H9 (cell line): ENCODE data around the gene ZNF653. TPM values are rescaled to one million over a fixed set of nuclear protein-coding genes. Genes with fewer than 3 reads are reported as not detected.

ENCODE experiments used
- DNase-seq: peaks from one replicate; pipeline ENCODE4 v3.0.0-alpha.2; 2017
- H2AFZ ChIP-seq: one replicate; pipeline ENCODE4 v1.6.1; 2013; ENCODE audit warnings: mild to moderate bottlenecking, low read length, control low read depth, moderate library complexity
- H2AK5ac ChIP-seq: 2 replicates; pipeline ENCODE4 v1.6.1; 2013; ENCODE audit warnings: low read length, control low read depth, mixed read lengths; ENCODE audit not compliant: insufficient read length
- H2BK120ac ChIP-seq: one replicate; pipeline ENCODE4 v1.6.1; 2013; ENCODE audit warnings: low read depth, mild to moderate bottlenecking, low read length, control low read depth, inconsistent platforms; ENCODE audit not compliant: poor library complexity, severe bottlenecking
- H2BK12ac ChIP-seq: 2 replicates; pipeline ENCODE4 v1.6.1; 2013; ENCODE audit warnings: low read length, control low read depth, mixed read lengths, low read depth; ENCODE audit not compliant: insufficient read length
- H2BK15ac ChIP-seq: 2 replicates; pipeline ENCODE4 v1.6.1; 2013; ENCODE audit warnings: low read depth, low read length, control low read depth
- H2BK20ac ChIP-seq: one replicate; pipeline ENCODE4 v1.6.1; 2013; ENCODE audit warnings: low read depth, mild to moderate bottlenecking, low read length, control low read depth, inconsistent platforms; ENCODE audit not compliant: poor library complexity, severe bottlenecking
- H2BK5ac ChIP-seq: 2 replicates; pipeline ENCODE4 v1.6.1; 2013; ENCODE audit warnings: low read length, control low read depth, mixed read lengths; ENCODE audit not compliant: insufficient read length
- H3K14ac ChIP-seq: 2 replicates; pipeline ENCODE4 v1.6.1; 2013; ENCODE audit warnings: low read length, control low read depth; ENCODE audit not compliant: insufficient read depth
- H3K18ac ChIP-seq: 2 replicates; pipeline ENCODE4 v1.6.1; 2013; ENCODE audit warnings: low read depth, mild to moderate bottlenecking, mixed read lengths, low read length, control low read depth; ENCODE audit not compliant: insufficient read length
- H3K23ac ChIP-seq: 2 replicates; pipeline ENCODE4 v1.6.1; 2013; ENCODE audit warnings: low read length, control low read depth, mixed read lengths, low read depth; ENCODE audit not compliant: insufficient read length
- H3K23me2 ChIP-seq: 2 replicates; pipeline ENCODE4 v1.6.1; 2013; ENCODE audit warnings: low read depth, mild to moderate bottlenecking, mixed read lengths, low read length, control low read depth; ENCODE audit not compliant: insufficient read length, poor library complexity, severe bottlenecking
- H3K27ac ChIP-seq: 2 replicates; pipeline ENCODE4 v1.5.1; 2013; ENCODE audit warnings: low read length, control low read depth, mixed read lengths, low read depth; ENCODE audit not compliant: insufficient read length
- H3K27me3 ChIP-seq: 2 replicates; pipeline ENCODE4 v1.6.1; 2013; ENCODE audit warnings: low read length, control low read depth, inconsistent platforms; ENCODE audit not compliant: insufficient read depth
- H3K4ac ChIP-seq: 2 replicates; pipeline ENCODE4 v1.6.1; 2013; ENCODE audit warnings: low read depth, mild to moderate bottlenecking, control low read depth, inconsistent platforms, low read length, moderate library complexity
- H3K4me1 ChIP-seq: 2 replicates; pipeline ENCODE4 v1.6.1; 2013; ENCODE audit warnings: low read length, control low read depth, inconsistent platforms; ENCODE audit not compliant: insufficient read depth
- H3K4me2 ChIP-seq: 2 replicates; pipeline ENCODE4 v1.6.1; 2013; ENCODE audit warnings: low read length, control low read depth, mixed read lengths; ENCODE audit not compliant: insufficient read length, insufficient read depth
- H3K56ac ChIP-seq: 2 replicates; pipeline ENCODE4 v1.6.1; 2013; ENCODE audit warnings: low read depth, mild to moderate bottlenecking, mixed read lengths, low read length, control low read depth; ENCODE audit not compliant: insufficient read length
- H3K79me1 ChIP-seq: 2 replicates; pipeline ENCODE4 v1.6.1; 2013; ENCODE audit warnings: low read depth, mild to moderate bottlenecking, moderate library complexity, low read length, control low read depth, inconsistent platforms; ENCODE audit not compliant: insufficient read depth, poor library complexity, severe bottlenecking
- H3K79me2 ChIP-seq: 2 replicates; pipeline ENCODE4 v1.6.1; 2013; ENCODE audit warnings: low read length, control low read depth, inconsistent platforms; ENCODE audit not compliant: insufficient read depth
- H3K9ac ChIP-seq: 2 replicates; pipeline ENCODE4 v1.6.1; 2013; ENCODE audit warnings: low read length, control low read depth, mixed read lengths; ENCODE audit not compliant: insufficient read length; ENCODE audit errors: extremely low read depth
- H3K9me3 ChIP-seq: one replicate; pipeline ENCODE4 v1.6.1; 2013; ENCODE audit warnings: low read depth, low read length, inconsistent platforms; ENCODE audit not compliant: control insufficient read depth
- H3T11ph ChIP-seq: one replicate; pipeline ENCODE4 v1.6.1; 2013; ENCODE audit warnings: mild to moderate bottlenecking, low read length, control low read depth, inconsistent platforms
- H4K20me1 ChIP-seq: one replicate; pipeline ENCODE4 v1.6.1; 2013; ENCODE audit not compliant: control insufficient read depth, insufficient read length, insufficient read depth
- H4K5ac ChIP-seq: 2 replicates; pipeline ENCODE4 v1.6.1; 2013; ENCODE audit warnings: low read depth, mild to moderate bottlenecking, mixed read lengths, low read length, control low read depth; ENCODE audit not compliant: insufficient read length
- H4K8ac ChIP-seq: replicated peaks from 2 replicates; pipeline ENCODE4 v1.6.1; 2013; ENCODE audit warnings: low read length, control low read depth, mixed read lengths, low read depth; ENCODE audit not compliant: insufficient read length
- H4K91ac ChIP-seq: 2 replicates; pipeline ENCODE4 v1.6.1; 2013; ENCODE audit warnings: low read depth, mild to moderate bottlenecking, moderate library complexity, mixed read lengths, low read length, control low read depth; ENCODE audit not compliant: insufficient read length
- H3K27ac Mint-ChIP-seq, 3 experiments: 2 replicates in 2 of 3; 3 replicates in 1 of 3; pipeline ENCODE4 v1.8.0; 2020 to 2021; ENCODE audit warnings: mixed read lengths in 3 of 3, mild to moderate bottlenecking in 1 of 3, moderate library complexity in 1 of 3
- H3K27me3 Mint-ChIP-seq: 2 replicates; pipeline ENCODE4 v1.8.0; 2021; ENCODE audit warnings: low read depth, mild to moderate bottlenecking, moderate library complexity, mixed read lengths
- H3K36me3 Mint-ChIP-seq, 3 experiments: 2 replicates in 2 of 3; 3 replicates in 1 of 3; pipeline ENCODE4 v1.8.0; 2020 to 2021; ENCODE audit warnings: low read depth in 3 of 3, mixed read lengths in 3 of 3; ENCODE audit not compliant: insufficient read depth in 1 of 3
- H3K4me1 Mint-ChIP-seq, 2 experiments: 2 replicates each; pipeline ENCODE4 v1.8.0; 2020; ENCODE audit warnings: mixed read lengths in 2 of 2
- H3K4me3 Mint-ChIP-seq, 2 experiments: 2 replicates in 1 of 2; 3 replicates in 1 of 2; pipeline ENCODE4 v1.8.0; 2020 to 2021; ENCODE audit warnings: mild to moderate bottlenecking in 2 of 2, mixed read lengths in 2 of 2, moderate library complexity in 1 of 2
- H3K9me3 Mint-ChIP-seq, 2 experiments: 2 replicates in 1 of 2; 3 replicates in 1 of 2; pipeline ENCODE4 v1.8.0; 2020; ENCODE audit warnings: mild to moderate bottlenecking in 2 of 2, mixed read lengths in 2 of 2, moderate library complexity in 1 of 2
- CTCF ChIP-seq: fragments of 200-600 bp; sonication (generic); conservative IDR thresholded peaks from 3 replicates; pipeline ENCODE4 v1.8.0; 2021; ENCODE audit warnings: antibody characterized with exemption, mild to moderate bottlenecking
- WGBS: extraction: QIAGEN DNeasy Blood & Tissue Kit; methylation state at CpG from one replicate; pipeline ENCODE4 v1.1.7; 2013; ENCODE audit warnings: missing lambda C conversion rate, low lambda C conversion rate, mixed read lengths; ENCODE audit not compliant: insufficient read length; ENCODE audit errors: extremely low coverage; 5-methylcytosine and 5-hydroxymethylcytosine counted together
- total RNA-seq: library from RNA; stranded (reverse); gene quantifications from 2 replicates; pipeline ENCODE4 v1.2.1, GENCODE V29; 2021

ZNF653 gene
- total RNA-seq, 1 experiment from 2014 or later = 11.6 TPM

GRCh38 chr19:11507370-11508078 is 1.9 kb upstream of the ZNF653 start:
- Histone ChIP-seq H3K79me2 (no peaks in the 10 kb centered on the region), H4K5ac (no peak overlapping the region), H2AFZ (no peak overlapping the region), H2BK12ac (no peak overlapping the region), H3T11ph (no peak overlapping the region), H3K18ac (no peak overlapping the region), H2AK5ac (no peak overlapping the region), H2BK120ac (no peak overlapping the region), H4K8ac (no peak overlapping the region), H3K4me1 (no peaks in the 10 kb centered on the region), H3K27ac (no peak overlapping the region), H3K79me1 (no peaks in the 10 kb centered on the region), H3K4me2 (no peak overlapping the region), H3K14ac (no peak overlapping the region), H2BK5ac (no peak overlapping the region), H3K9ac (no peak overlapping the region), H2BK20ac (no peak overlapping the region), H4K20me1 (no peaks in the 10 kb centered on the region), H3K4ac (no peak overlapping the region), H3K23ac (no peak overlapping the region), H3K23me2 (peaks cover 5% of the 10 kb centered on the region), H3K27me3 (no peaks in the 10 kb centered on the region), H4K91ac (no peak overlapping the region), H3K9me3 (no peaks in the 10 kb centered on the region), H3K56ac (no peak overlapping the region), H2BK15ac (no peak overlapping the region)
- DNase-seq = no peak
- Mint-ChIP-seq H3K36me3 (peaks cover 0 to 15% (median 7%) of the 10 kb centered on the region in 3 experiments; a peak in 4 of 7 replicates), H3K4me3 (peak overlapping the region in 1 of 2 experiments; percentile 17; a peak in 2 of 5 replicates), H3K9me3 (no peaks in the 10 kb centered on the region), H3K4me1 (peaks cover 10 to 13% of the 10 kb centered on the region in 2 experiments), H3K27me3 (no peaks in the 10 kb centered on the region), H3K27ac (peak overlapping the region in 1 of 3 experiments; percentile 81; a peak in 1 of 7 replicates)
- WGBS = no CpG with 5 or more reads among the region's 18 CpGs
- no peak for TF ChIP-seq CTCF
